Activated B cell treated with CpG ODN at 0.5 μM for 24 hours (primary cell): Measurements from ENCODE around the gene ARID3A. TPM values are rescaled to one million over a fixed set of nuclear protein-coding genes. Genes with fewer than 3 reads are reported as not detected.

ENCODE experiments used
- ATAC-seq: fragments of 200-7000 bp; cut with Tn5 transposase; one replicate; pipeline ENCODE4 v1.10.0; 2021; ENCODE audit warnings: low read depth, mild to moderate bottlenecking, moderate library complexity
- CTCF ChIA-PET: fragments of 350-600 bp; sonication (Branson Sonifier 250); formaldehyde crosslinking; loops from one replicate; lab custom pipeline; 2021; ENCODE audit warnings: antibody characterized with exemption; lab: Charles Lee
- POLR2A ChIA-PET: fragments of 350-600 bp; sonication (Branson Sonifier 250); formaldehyde crosslinking; loops from one replicate; lab custom pipeline; 2021; ENCODE audit warnings: antibody characterized with exemption; lab: Charles Lee
- DNase-seq: peaks from one replicate; pipeline ENCODE4 v3.0.0; 2022
- H3K27ac Mint-ChIP-seq: one replicate; pipeline ENCODE4 v1.8.0; 2020; ENCODE audit warnings: mixed read lengths
- H3K27me3 Mint-ChIP-seq: one replicate; pipeline ENCODE4 v1.8.0; 2021; ENCODE audit warnings: mixed read lengths
- H3K36me3 Mint-ChIP-seq: one replicate; pipeline ENCODE4 v1.8.0; 2021; ENCODE audit warnings: low read depth, mixed read lengths
- H3K4me1 Mint-ChIP-seq: one replicate; pipeline ENCODE4 v1.8.0; 2021; ENCODE audit warnings: mixed read lengths
- H3K4me3 Mint-ChIP-seq: one replicate; pipeline ENCODE4 v1.8.0; 2020; ENCODE audit warnings: mild to moderate bottlenecking, mixed read lengths
- H3K9me3 Mint-ChIP-seq: one replicate; pipeline ENCODE4 v1.8.0; 2020; ENCODE audit warnings: mixed read lengths
- CTCF ChIP-seq: fragments of 200-600 bp; IDR thresholded peaks from one replicate; pipeline ENCODE4 v1.8.0; 2022; ENCODE audit warnings: antibody characterized with exemption, mild to moderate bottlenecking
- intact Hi-C: fragments of 100-400 bp; cut with micrococcal nuclease; formaldehyde crosslinking; loops from one replicate; pipeline ENCODE4 v1.15.1; 2024
- total RNA-seq: library from RNA; stranded (reverse); gene quantifications from 2 replicates; pipeline ENCODE4 v1.2.3, GENCODE V29; 2022

The ARID3A gene
- total RNA-seq, 1 donor from 2014 or later, result 74.9 TPM

GRCh38 chr19:988081-988480 is 62.2 kb downstream of the ARID3A start:
- no peaks in the 10 kb centered on the region for H3K9me3 Mint-ChIP-seq
- peaks cover 47% of the 10 kb centered on the region for H3K36me3 Mint-ChIP-seq
- no peak overlapping the region for H3K27ac Mint-ChIP-seq
- ChIA-PET CTCF (no interaction called here), POLR2A (interaction anchor here (0.5 kb wide), 1 partner anchor 126 kb away, joined by 6 read pairs; no protein-coding TSS in a partner anchor)
- no peak overlapping the region for H3K4me3 Mint-ChIP-seq
- no peak for TF ChIP-seq CTCF
- intact Hi-C loops, result no loop called here
- DNase-seq (no peak), ATAC-seq (no peak)
- peaks cover 16% of the 10 kb centered on the region for H3K4me1 Mint-ChIP-seq
- H3K27me3 Mint-ChIP-seq, result no peaks in the 10 kb centered on the region

- Mint-ChIP-seq H3K27me3 (no peaks in the 10 kb centered on the region), H3K4me1 (peaks cover 16% of the 10 kb centered on the region), H3K27ac (no peak overlapping the region), H3K36me3 (peaks cover 50% of the 10 kb centered on the region), H3K9me3 (no peaks in the 10 kb centered on the region), H3K4me3 (no peak overlapping the region)
- intact Hi-C loops, result no loop called here
- ChIA-PET CTCF (no interaction called here), POLR2A (interaction anchor here (0.5 to 0.7 kb wide), 3 partner anchors 50 to 127 kb away, joined by 3 to 6 read pairs (median 3); partner anchors contain the start of genes MED16 and RNU6-9)
- ATAC-seq, result no peak
- no peak for TF ChIP-seq CTCF
- no peak for DNase-seq
Measured at GRCh38 chr19:988510-988909, 62.7 kb downstream of the ARID3A start.

GRCh38 chr19:989381-990081 is 63.7 kb downstream of the ARID3A start:
- ATAC-seq (no peak), DNase-seq (no peak)
- no peaks in the 10 kb centered on the region for H3K27me3 Mint-ChIP-seq
- no peak overlapping the region for H3K4me3 Mint-ChIP-seq
- peaks cover 11% of the 10 kb centered on the region for H3K4me1 Mint-ChIP-seq
- H3K36me3 Mint-ChIP-seq, result peaks cover 49% of the 10 kb centered on the region
- no peaks in the 10 kb centered on the region for H3K9me3 Mint-ChIP-seq
- intact Hi-C loops, result no loop called here
- CTCF ChIA-PET, result no interaction called here
- POLR2A ChIA-PET, result interaction anchor here (0.7 kb wide), 1 partner anchor 49 kb away, joined by 3 read pairs; no protein-coding TSS in a partner anchor
- TF ChIP-seq CTCF, result no peak
- H3K27ac Mint-ChIP-seq, result no peak overlapping the region

- no peaks in the 10 kb centered on the region for H3K9me3 Mint-ChIP-seq
- H3K27me3 Mint-ChIP-seq, result no peaks in the 10 kb centered on the region
- CTCF ChIA-PET, result no interaction called here
- H3K4me3 Mint-ChIP-seq, result no peak overlapping the region
- ATAC-seq (no peak), DNase-seq (no peak)
- H3K27ac Mint-ChIP-seq, result no peak overlapping the region
- peaks cover 45% of the 10 kb centered on the region for H3K36me3 Mint-ChIP-seq
- H3K4me1 Mint-ChIP-seq, result peaks cover 5% of the 10 kb centered on the region
- intact Hi-C loops, result no loop called here
- TF ChIP-seq CTCF, result no peak
- POLR2A ChIA-PET, result no interaction called here
Measured at GRCh38 chr19:990119-990571, 64.3 kb downstream of the ARID3A start.

- CTCF ChIA-PET, result no interaction called here
- H3K4me3 Mint-ChIP-seq, result no peak overlapping the region
- H3K9me3 Mint-ChIP-seq, result no peaks in the 10 kb centered on the region
- H3K36me3 Mint-ChIP-seq, result peaks cover 44% of the 10 kb centered on the region
- ATAC-seq, result no peak
- intact Hi-C loops, result no loop called here
- H3K27me3 Mint-ChIP-seq, result no peaks in the 10 kb centered on the region
- POLR2A ChIA-PET, result no interaction called here
- no peak for DNase-seq
- no peak for TF ChIP-seq CTCF
- no peak overlapping the region for H3K27ac Mint-ChIP-seq
- peaks cover 3% of the 10 kb centered on the region for H3K4me1 Mint-ChIP-seq
Measured at GRCh38 chr19:990746-991145, 64.9 kb downstream of the ARID3A start.
